PFSK-1 (cell line): ENCODE results near the gene ENTPD7.

Source experiments
- FOXP2 ChIP-seq: optimal IDR thresholded peaks from 2 replicates; pipeline ENCODE3; 2011; ENCODE audit warnings: borderline replicate concordance, control low read depth, inconsistent platforms; ENCODE audit not compliant: insufficient read depth; ENCODE audit errors: extremely low read length, extremely low read depth
- POLR2AphosphoS5 ChIP-seq: IDR thresholded peaks from 2 replicates; pipeline ENCODE4 v1.6.1; 2012; ENCODE audit warnings: low read depth, mild to moderate bottlenecking, control low read depth, low read length, moderate library complexity
- SIN3A ChIP-seq: IDR thresholded peaks from 2 replicates; pipeline ENCODE4 v1.6.1; 2012; ENCODE audit warnings: mild to moderate bottlenecking, low read length, moderate library complexity, borderline replicate concordance; ENCODE audit not compliant: insufficient read depth
- TAF1 ChIP-seq: IDR thresholded peaks from 2 replicates; pipeline ENCODE4 v1.6.1; 2012; ENCODE audit warnings: low read length, control low read depth, borderline replicate concordance; ENCODE audit not compliant: insufficient read depth
- TF ChIP-seq, protein P1 (sequence below), 2 experiments: IDR thresholded peaks; 2 replicates each; pipeline versions ENCODE4 v1.6.1 to v1.8.0; 2011 to 2012; ENCODE audit warnings: low read depth in 2 of 2, low read length in 2 of 2, control low read depth in 1 of 2, inconsistent platforms in 1 of 2, mild to moderate bottlenecking in 1 of 2, moderate library complexity in 1 of 2; ENCODE audit not compliant: insufficient read depth in 1 of 2

ENTPD7 gene

DNA sequence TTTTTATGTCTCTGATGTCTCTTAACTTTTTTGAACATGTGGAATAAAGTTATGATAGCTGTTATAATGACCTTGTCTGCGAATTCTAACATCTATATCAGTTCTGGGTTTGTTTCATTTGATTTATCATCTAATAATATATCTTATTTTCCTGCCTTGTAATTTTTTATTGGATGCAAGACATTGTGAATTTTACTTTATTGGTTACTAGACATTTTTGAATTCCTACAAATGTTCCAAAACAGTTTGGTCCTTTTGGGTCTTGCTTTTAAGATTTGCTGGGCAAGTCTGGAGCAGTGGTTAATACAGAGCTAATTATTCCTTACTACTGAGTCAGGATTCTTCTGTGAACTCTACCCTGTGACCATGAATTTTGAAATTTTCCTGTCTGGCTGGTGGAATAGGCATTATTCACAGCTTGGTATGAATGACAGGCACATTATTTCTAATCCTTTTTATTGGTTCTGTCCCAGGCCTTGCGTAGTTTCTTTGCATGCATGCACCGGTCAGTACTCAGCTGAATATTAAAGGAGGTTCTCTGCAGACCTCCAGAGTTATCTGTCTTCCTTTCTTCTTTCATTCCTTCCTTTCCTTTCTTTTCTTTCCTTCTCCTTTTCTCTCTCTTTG, 81.7 kb downstream of the ENTPD7 start:
- TF ChIP-seq, protein P1, sequence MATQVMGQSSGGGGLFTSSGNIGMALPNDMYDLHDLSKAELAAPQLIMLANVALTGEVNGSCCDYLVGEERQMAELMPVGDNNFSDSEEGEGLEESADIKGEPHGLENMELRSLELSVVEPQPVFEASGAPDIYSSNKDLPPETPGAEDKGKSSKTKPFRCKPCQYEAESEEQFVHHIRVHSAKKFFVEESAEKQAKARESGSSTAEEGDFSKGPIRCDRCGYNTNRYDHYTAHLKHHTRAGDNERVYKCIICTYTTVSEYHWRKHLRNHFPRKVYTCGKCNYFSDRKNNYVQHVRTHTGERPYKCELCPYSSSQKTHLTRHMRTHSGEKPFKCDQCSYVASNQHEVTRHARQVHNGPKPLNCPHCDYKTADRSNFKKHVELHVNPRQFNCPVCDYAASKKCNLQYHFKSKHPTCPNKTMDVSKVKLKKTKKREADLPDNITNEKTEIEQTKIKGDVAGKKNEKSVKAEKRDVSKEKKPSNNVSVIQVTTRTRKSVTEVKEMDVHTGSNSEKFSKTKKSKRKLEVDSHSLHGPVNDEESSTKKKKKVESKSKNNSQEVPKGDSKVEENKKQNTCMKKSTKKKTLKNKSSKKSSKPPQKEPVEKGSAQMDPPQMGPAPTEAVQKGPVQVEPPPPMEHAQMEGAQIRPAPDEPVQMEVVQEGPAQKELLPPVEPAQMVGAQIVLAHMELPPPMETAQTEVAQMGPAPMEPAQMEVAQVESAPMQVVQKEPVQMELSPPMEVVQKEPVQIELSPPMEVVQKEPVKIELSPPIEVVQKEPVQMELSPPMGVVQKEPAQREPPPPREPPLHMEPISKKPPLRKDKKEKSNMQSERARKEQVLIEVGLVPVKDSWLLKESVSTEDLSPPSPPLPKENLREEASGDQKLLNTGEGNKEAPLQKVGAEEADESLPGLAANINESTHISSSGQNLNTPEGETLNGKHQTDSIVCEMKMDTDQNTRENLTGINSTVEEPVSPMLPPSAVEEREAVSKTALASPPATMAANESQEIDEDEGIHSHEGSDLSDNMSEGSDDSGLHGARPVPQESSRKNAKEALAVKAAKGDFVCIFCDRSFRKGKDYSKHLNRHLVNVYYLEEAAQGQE (IDR thresholded peaks at IDR 0.05; ENCODE audit: insufficient read depth in 1 of 2, low read depth in 2 of 2, low read length in 2 of 2): no peak
- no peak for TF ChIP-seq TAF1
- TF ChIP-seq SIN3A: no peak
- no peak for TF ChIP-seq FOXP2
- TF ChIP-seq POLR2AphosphoS5: no peak

DNA sequence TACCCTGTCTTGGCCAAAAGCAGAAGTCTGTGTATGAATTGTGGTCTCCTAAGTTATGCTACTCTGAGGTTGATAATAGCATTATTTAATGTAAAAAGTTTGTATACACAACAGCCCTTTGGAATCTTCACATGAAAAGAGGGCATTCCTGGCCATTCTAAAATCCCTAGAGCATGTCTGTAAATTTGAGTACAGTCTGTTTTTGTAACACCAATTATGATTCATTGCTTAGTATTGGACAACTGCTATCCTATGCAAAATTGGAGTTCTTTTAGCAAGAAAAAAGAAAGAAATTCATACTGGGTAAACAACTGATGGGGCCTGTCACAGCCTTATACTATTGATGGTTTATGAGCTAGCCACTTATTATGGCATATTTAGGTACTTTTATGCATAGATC, 82.9 kb downstream of the ENTPD7 start:
- TF ChIP-seq POLR2AphosphoS5 (no peak), SIN3A (no peak), FOXP2 (no peak), TAF1 (no peak)
- TF ChIP-seq, protein P1 (IDR thresholded peaks at IDR 0.05; ENCODE audit: insufficient read depth in 1 of 2, low read depth in 2 of 2, low read length in 2 of 2): no peak

DNA sequence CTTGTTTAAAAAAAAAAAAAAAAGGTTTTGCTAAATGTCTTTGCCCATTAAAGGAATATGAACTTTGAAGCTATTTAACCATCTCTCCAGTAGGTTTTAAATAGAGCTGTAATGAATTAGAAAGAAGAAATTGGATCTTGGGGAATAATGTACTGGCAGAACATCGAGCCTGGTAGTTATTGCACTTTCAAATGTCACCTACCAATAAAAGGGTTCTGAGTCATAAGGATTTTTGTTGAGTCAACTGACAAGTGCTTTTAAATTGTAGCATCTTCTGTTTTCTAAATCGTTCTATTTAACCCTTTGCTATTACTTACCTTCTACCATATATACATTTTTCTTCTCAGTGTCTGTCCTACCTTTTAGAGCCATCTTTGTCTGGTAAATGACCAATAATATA, 83.4 kb downstream of the ENTPD7 start:
- TF ChIP-seq POLR2AphosphoS5 (no peak), SIN3A (no peak), TAF1 (no peak)
- TF ChIP-seq, protein P1 (IDR thresholded peaks at IDR 0.05; ENCODE audit: insufficient read depth in 1 of 2, low read depth in 2 of 2, low read length in 2 of 2): no peak

DNA sequence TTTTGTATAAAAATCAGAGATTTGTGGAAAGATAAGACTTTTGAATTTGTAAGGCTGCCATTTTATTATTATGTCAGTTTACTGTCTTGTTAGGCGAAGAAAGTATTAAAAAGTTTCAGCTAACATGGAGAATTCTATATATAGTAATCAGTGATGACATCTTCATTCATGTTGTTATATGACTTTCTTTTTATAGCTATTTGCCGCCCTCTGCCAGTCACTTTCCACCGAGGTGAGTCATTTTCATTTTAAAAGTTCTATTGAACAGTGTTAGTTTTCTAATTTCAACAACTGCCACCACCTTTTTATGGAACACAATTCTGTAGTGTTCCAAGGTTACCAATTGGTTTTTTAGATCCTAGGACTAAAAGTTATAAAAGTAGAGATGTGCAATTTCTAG, 84.5 kb downstream of the ENTPD7 start:
- no peak for TF ChIP-seq SIN3A
- no peak for TF ChIP-seq TAF1
- no peak for TF ChIP-seq FOXP2
- TF ChIP-seq, protein P1 (IDR thresholded peaks at IDR 0.05; ENCODE audit: insufficient read depth in 1 of 2, low read depth in 2 of 2, low read length in 2 of 2): no peak
- TF ChIP-seq POLR2AphosphoS5: no peak

DNA sequence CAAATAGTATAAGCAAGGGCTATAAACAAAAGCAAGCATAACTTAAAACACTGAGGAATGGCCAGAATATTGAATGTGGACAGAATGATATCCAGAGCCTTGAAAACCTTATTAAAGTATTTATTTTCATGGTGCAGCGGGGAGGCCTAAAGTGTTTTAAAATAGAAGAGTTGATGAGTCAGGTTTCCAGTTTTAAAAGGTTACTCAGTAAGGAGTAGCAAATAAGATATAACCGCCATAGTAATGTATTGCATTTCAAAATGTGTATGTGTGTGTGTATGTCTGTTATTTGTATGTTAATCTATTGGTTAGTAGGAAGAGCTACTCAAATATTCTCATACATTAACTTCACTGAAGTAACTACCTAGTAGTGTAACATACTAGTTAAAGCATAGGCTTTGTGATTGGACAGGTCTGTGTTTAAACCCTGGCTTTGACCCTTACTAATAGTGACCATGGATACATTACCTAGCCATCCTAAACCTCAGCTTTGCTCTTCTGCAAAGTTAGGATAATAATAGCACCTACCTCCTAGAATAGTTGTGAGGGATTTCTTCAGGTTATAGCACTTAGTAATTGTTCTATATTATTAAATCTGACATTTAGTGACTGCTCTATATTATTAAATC, 89.6 kb downstream of the ENTPD7 start:
- TF ChIP-seq POLR2AphosphoS5 (no peak), SIN3A (no peak), FOXP2 (no peak), TAF1 (no peak)
- TF ChIP-seq, protein P1 (IDR thresholded peaks at IDR 0.05; ENCODE audit: insufficient read depth in 1 of 2, low read depth in 2 of 2, low read length in 2 of 2): no peak
